Omental fat pad (tissue), 4 donors: ENCODE data around the gene NR1H3. TPM values are rescaled to one million over a fixed set of nuclear protein-coding genes. Genes with fewer than 3 reads are reported as not detected.

Source experiments
- ATAC-seq: fragments of 150-250 bp; one replicate; pipeline ENCODE4 v1.9.1; 2016; ENCODE audit warnings: mild to moderate bottlenecking, moderate library complexity; ENCODE audit not compliant: low FRiP score
- DNase-seq: peaks from one replicate; pipeline ENCODE4 v3.0.0-alpha.2; 2019; ENCODE audit warnings: low spot score
- CTCF ChIP-seq, 3 donors: fragments of 450-650 bp; IDR thresholded peaks; one replicate each; pipeline ENCODE4 v1.5.1; 2016 to 2017; ENCODE audit warnings: antibody characterized with exemption in 3 of 3, mild to moderate bottlenecking in 3 of 3, moderate library complexity in 2 of 3
- total RNA-seq, 4 donors: library from RNA; depleted of rRNA; stranded (reverse); fragments of >200 nt; gene quantifications; one replicate each; pipeline ENCODE4 v1.1.0, GENCODE V29; 2016

Gene NR1H3
- total RNA-seq, 4 donors from 2014 or later, result 68.6 to 228 (median 100) TPM

GRCh38 chr11:47251751-47252150 lies 6.0 kb upstream of the NR1H3 start:
- DNase-seq (no peak), ATAC-seq (no peak)
- TF ChIP-seq CTCF (IDR thresholded peaks at IDR 0.05), result no peak

- no peak for ATAC-seq
Observed at GRCh38 chr11:47253660-47254059, 4.1 kb upstream of the NR1H3 start.

GRCh38 chr11:47254386-47254785 lies 3.4 kb upstream of the NR1H3 start:
- no peak for TF ChIP-seq CTCF (IDR thresholded peaks at IDR 0.05)
- ATAC-seq, result no peak
- DNase-seq, result no peak

More at GRCh38 chr11:47253660-47254059, 4.1 kb upstream of the NR1H3 start:
- no peak for TF ChIP-seq CTCF (IDR thresholded peaks at IDR 0.05)
- DNase-seq, result no peak

- ATAC-seq (no peak), DNase-seq (no peak)
Observed at GRCh38 chr11:47256374-47256773, 1.4 kb upstream of the NR1H3 start.

GRCh38 chr11:47257177-47257516 lies 649 bp upstream of the NR1H3 start:
- no peak for TF ChIP-seq CTCF (IDR thresholded peaks at IDR 0.05)
- ATAC-seq, result no peak
- no peak for DNase-seq

More at GRCh38 chr11:47256374-47256773, 1.4 kb upstream of the NR1H3 start:
- TF ChIP-seq CTCF (IDR thresholded peaks at IDR 0.05), result no peak

GRCh38 chr11:47258317-47258902 lies 614 bp downstream of the NR1H3 start:
- no peak for ATAC-seq
- no peak for DNase-seq
- TF ChIP-seq CTCF (IDR thresholded peaks at IDR 0.05), result no peak

- peak; percentile 52 for ATAC-seq
- no peak for TF ChIP-seq CTCF (IDR thresholded peaks at IDR 0.05)
- no peak for DNase-seq
Observed at GRCh38 chr11:47259232-47259977, 1.6 kb downstream of the NR1H3 start.
